ENCODE results near the gene ITPR2.

Gene ITPR2

GRCh38 chr12:26535826-26536225 is 297.2 kb downstream of the ITPR2 start:
- DNase-seq (ENCODE audit: low read depth in 1 of 2, low spot score in 1 of 2): no peak
- Histone ChIP-seq H3K27me3 (ENCODE audit: insufficient read depth, poor library complexity, severe bottlenecking) (no peaks in the 10 kb centered on the region), H3K27ac (replicated peaks) (no peak overlapping the region), H3K4me3 (replicated peaks; ENCODE audit: insufficient read depth, low read length) (no peak overlapping the region)
- TF ChIP-seq, protein P1, sequence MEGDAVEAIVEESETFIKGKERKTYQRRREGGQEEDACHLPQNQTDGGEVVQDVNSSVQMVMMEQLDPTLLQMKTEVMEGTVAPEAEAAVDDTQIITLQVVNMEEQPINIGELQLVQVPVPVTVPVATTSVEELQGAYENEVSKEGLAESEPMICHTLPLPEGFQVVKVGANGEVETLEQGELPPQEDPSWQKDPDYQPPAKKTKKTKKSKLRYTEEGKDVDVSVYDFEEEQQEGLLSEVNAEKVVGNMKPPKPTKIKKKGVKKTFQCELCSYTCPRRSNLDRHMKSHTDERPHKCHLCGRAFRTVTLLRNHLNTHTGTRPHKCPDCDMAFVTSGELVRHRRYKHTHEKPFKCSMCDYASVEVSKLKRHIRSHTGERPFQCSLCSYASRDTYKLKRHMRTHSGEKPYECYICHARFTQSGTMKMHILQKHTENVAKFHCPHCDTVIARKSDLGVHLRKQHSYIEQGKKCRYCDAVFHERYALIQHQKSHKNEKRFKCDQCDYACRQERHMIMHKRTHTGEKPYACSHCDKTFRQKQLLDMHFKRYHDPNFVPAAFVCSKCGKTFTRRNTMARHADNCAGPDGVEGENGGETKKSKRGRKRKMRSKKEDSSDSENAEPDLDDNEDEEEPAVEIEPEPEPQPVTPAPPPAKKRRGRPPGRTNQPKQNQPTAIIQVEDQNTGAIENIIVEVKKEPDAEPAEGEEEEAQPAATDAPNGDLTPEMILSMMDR (IDR thresholded peaks at IDR 0.05; ENCODE audit: insufficient read depth, low read length): no peak
- no peak for TF ChIP-seq POLR2AphosphoS5 (IDR thresholded peaks at IDR 0.05; ENCODE audit: low read depth)
- TF ChIP-seq REST (IDR thresholded peaks at IDR 0.05; ENCODE audit: insufficient replicate concordance, low read depth): no peak
- TF ChIP-seq SPI1 (IDR thresholded peaks at IDR 0.05; ENCODE audit: borderline replicate concordance, low read depth): no peak
- TF ChIP-seq GABPA (IDR thresholded peaks at IDR 0.05; ENCODE audit: low read depth): no peak

GRCh38 chr12:26534071-26534470 is 298.9 kb downstream of the ITPR2 start:
- H3K27me3 ChIP-seq (ENCODE audit: insufficient read depth, poor library complexity, severe bottlenecking): no peaks in the 10 kb centered on the region
- no peak overlapping the region for H3K27ac ChIP-seq (replicated peaks)
- DNase-seq (ENCODE audit: low read depth in 1 of 2, low spot score in 1 of 2): no peak
- H3K4me3 ChIP-seq (replicated peaks; ENCODE audit: insufficient read depth, low read length): no peak overlapping the region
- TF ChIP-seq GABPA (IDR thresholded peaks at IDR 0.05; ENCODE audit: low read depth) (no peak), SPI1 (IDR thresholded peaks at IDR 0.05; ENCODE audit: borderline replicate concordance, low read depth) (no peak), REST (IDR thresholded peaks at IDR 0.05; ENCODE audit: insufficient replicate concordance, low read depth) (no peak), POLR2AphosphoS5 (IDR thresholded peaks at IDR 0.05; ENCODE audit: low read depth) (no peak)
- TF ChIP-seq, protein P1 (IDR thresholded peaks at IDR 0.05; ENCODE audit: insufficient read depth, low read length): no peak

DNA sequence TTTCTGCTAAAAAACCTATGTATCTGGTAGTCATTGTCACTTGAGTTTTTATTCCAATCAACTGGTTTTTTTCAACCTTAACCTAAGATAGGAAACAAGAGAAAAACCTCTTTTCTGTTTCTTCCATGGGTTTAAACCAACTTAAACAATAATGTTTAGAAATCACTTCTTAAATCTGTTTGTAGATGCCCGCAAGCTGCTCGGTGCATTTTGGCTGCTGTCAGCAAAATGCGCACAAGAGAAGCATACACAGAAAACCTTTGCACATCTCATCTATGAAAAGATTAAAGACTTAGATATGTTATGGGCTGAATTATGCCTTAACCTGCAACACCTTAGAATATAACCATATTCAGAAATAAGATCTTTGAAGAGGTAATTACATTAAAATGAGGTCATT is 299.8 kb downstream of the ITPR2 start:
- no peak for TF ChIP-seq SPI1 (IDR thresholded peaks at IDR 0.05; ENCODE audit: borderline replicate concordance, low read depth)
- TF ChIP-seq POLR2AphosphoS5 (IDR thresholded peaks at IDR 0.05; ENCODE audit: low read depth): no peak
- no peaks in the 10 kb centered on the region for H3K27me3 ChIP-seq (ENCODE audit: insufficient read depth, poor library complexity, severe bottlenecking)
- no peak overlapping the region for H3K4me3 ChIP-seq (replicated peaks; ENCODE audit: insufficient read depth, low read length)
- no peak for DNase-seq (ENCODE audit: low read depth in 1 of 2, low spot score in 1 of 2)
- no peak overlapping the region for H3K27ac ChIP-seq (replicated peaks)

- H3K4me3 ChIP-seq (replicated peaks; ENCODE audit: insufficient read depth, low read length): no peak overlapping the region
- no peaks in the 10 kb centered on the region for H3K27me3 ChIP-seq (ENCODE audit: insufficient read depth, poor library complexity, severe bottlenecking)
- no peak overlapping the region for H3K27ac ChIP-seq (replicated peaks)
- TF ChIP-seq POLR2AphosphoS5 (IDR thresholded peaks at IDR 0.05; ENCODE audit: low read depth) (no peak), SPI1 (IDR thresholded peaks at IDR 0.05; ENCODE audit: borderline replicate concordance, low read depth) (no peak)
- no peak for DNase-seq (ENCODE audit: low read depth in 1 of 2, low spot score in 1 of 2)
These were observed 302.5 kb downstream of the ITPR2 start for GRCh38 chr12:26530461-26530860.

- TF ChIP-seq SPI1 (IDR thresholded peaks at IDR 0.05; ENCODE audit: borderline replicate concordance, low read depth) (no peak), POLR2AphosphoS5 (IDR thresholded peaks at IDR 0.05; ENCODE audit: low read depth) (no peak), REST (IDR thresholded peaks at IDR 0.05; ENCODE audit: insufficient replicate concordance, low read depth) (no peak)
- TF ChIP-seq, protein P1 (IDR thresholded peaks at IDR 0.05; ENCODE audit: insufficient read depth, low read length): no peak
- DNase-seq (ENCODE audit: low read depth in 1 of 2, low spot score in 1 of 2): no peak
These were observed 304.1 kb downstream of the ITPR2 start for GRCh38 chr12:26528943-26529342.

More at GRCh38 chr12:26528943-26529342, 304.1 kb downstream of the ITPR2 start:
- no peaks in the 10 kb centered on the region for H3K27me3 ChIP-seq (ENCODE audit: insufficient read depth, poor library complexity, severe bottlenecking)
- no peak overlapping the region for H3K27ac ChIP-seq (replicated peaks)
- no peak overlapping the region for H3K4me3 ChIP-seq (replicated peaks; ENCODE audit: insufficient read depth, low read length)

Data from HL-60 (cell line).